ENCODE measurements around the gene MARCHF5.
"Not testable (repeated sequence)": the region's sequence is repeated elsewhere in the genome, so short reads cannot be mapped to it uniquely, and the experiment has no call there.

The MARCHF5 gene

DNA sequence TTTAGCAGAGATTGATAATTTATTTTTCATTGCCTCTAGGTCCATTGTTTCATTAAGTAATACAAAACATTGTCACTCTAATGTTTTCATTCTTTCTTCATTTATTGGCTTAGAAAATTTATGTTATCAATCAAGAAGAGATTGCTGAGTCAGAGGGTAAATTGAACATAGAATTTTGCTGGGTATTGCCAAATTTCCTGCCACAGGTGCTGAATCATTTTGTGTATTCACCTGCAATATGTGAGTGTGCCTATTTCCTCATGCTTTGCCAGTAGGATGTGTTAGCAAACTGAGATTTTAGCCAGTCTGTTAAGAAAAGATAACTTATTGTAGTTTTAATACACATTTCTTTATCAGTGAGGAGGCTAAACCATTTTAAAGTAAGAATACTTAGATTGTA is 38.0 kb downstream of the MARCHF5 start:
- TF ChIP-seq, protein P1, sequence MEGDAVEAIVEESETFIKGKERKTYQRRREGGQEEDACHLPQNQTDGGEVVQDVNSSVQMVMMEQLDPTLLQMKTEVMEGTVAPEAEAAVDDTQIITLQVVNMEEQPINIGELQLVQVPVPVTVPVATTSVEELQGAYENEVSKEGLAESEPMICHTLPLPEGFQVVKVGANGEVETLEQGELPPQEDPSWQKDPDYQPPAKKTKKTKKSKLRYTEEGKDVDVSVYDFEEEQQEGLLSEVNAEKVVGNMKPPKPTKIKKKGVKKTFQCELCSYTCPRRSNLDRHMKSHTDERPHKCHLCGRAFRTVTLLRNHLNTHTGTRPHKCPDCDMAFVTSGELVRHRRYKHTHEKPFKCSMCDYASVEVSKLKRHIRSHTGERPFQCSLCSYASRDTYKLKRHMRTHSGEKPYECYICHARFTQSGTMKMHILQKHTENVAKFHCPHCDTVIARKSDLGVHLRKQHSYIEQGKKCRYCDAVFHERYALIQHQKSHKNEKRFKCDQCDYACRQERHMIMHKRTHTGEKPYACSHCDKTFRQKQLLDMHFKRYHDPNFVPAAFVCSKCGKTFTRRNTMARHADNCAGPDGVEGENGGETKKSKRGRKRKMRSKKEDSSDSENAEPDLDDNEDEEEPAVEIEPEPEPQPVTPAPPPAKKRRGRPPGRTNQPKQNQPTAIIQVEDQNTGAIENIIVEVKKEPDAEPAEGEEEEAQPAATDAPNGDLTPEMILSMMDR (IDR thresholded peaks at IDR 0.05), result no peak
- TF ChIP-seq ZFX (IDR thresholded peaks at IDR 0.05; ENCODE audit: borderline replicate concordance), result no peak
- no peak overlapping the region for H3K27ac ChIP-seq

DNA sequence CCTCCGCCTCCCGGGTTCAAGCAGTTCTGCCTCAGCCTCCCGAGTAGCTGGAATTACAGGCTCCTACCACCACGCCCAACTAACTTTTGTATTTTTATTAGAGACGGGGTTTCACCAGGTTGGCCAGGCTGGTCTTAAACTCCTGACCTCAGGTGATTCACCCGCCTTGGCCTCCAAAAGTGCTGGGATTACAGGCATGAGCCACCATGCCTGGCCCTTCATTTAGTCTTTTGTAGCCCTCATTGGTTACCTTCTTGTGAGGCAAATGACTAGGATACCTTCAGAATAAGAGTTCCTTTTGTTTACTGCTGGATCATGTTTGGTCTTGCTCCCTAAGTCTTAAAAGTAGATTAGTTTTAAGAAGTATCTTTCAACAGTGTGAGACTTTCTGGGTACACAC is 39.0 kb downstream of the MARCHF5 start:
- H3K27ac ChIP-seq, result not testable (repeated sequence)

DNA sequence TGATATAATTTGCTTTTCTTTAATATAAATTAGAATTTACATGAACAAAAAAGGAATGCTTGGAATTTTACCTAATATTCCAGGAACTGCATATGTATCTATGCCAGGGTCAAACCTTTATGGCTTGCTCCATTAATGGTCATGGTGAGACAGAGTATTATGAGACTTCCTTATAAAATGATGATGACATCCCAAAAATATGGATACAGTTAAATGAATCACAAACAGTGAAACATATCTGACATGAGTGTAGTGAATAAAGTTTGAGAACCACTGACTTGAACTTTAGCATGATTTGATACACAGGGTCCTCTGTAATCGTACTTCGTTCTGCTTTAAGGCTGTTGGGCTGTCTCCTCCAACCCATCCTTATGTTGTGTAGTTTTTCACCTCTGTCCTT is 51.8 kb downstream of the MARCHF5 start:
- TF ChIP-seq ZFX (IDR thresholded peaks at IDR 0.05; ENCODE audit: borderline replicate concordance), result no peak
- TF ChIP-seq, protein P1 (IDR thresholded peaks at IDR 0.05), result no peak
- H3K27ac ChIP-seq, result no peak overlapping the region

DNA sequence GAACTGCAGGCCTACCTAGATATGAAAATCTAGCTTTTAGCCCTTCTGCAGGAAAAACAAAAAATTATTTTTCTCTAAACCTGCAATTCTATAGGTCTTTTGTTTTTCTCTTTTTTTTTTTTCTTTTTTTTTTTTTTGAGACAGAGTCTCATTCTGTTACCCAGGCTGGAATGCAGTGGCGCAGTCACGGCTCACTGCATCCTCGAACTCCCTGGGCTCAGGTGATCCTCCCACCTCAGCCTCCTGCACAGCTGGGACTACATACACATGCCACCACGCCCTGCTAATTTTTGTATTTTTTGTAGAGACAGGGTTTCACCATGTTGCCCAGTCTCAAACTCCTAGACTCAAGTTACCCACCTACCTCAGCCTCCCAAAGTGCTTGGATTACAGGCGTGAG is 54.6 kb downstream of the MARCHF5 start:
- H3K27ac ChIP-seq, result not testable (repeated sequence)

DNA sequence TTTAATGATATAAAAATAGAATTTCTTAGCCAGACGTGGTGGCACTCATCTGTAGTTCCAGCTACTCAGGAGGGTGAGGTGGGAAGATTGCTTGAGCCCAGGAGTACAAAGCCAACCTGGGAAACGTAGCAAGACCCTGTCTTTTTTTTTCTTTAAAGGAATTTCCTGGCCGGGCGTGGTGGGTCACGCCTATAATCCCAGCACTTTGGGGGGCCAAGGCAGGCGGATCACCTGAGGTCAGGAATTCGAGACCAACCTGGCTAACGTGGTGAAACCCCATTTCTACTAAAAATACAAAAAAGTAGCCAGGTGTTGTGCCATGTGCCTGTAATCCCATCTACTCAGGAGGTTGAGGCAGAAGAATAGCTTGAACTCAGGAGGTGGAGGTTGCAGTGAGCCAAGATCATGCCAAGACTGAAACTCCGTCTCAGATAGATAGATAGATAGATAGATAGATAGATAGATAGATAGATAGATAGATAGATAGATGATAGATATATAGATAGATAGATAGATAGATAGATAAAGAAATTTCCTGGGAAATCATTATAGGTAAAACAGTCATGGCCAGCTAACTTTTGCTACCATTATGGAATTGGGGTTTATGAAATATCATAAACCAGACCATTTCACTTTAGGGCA is 56.2 kb downstream of the MARCHF5 start:
- H3K27ac ChIP-seq, result not testable (repeated sequence)

DNA sequence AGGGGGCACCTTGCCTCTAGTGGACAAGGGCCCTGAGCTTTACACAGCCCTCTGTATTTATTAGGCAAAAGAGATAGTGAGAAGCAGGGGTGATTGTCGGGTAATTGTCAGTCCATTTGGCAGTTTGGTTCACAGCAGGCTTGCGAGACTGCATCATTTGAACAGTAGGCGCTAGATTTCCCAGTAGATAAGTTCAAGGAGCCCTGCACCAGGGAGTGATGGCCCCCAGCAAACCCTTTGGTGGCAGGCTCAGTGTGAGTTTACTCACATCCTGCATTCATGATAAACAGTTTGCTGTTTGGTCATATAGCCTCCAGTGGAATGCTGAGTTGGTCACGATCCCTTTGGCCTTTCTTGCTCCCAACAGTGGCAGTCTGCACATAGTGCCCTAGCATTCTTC is 59.4 kb downstream of the MARCHF5 start:
- no peak overlapping the region for H3K27ac ChIP-seq
- TF ChIP-seq ZFX (IDR thresholded peaks at IDR 0.05; ENCODE audit: borderline replicate concordance), result no peak
- TF ChIP-seq, protein P1 (IDR thresholded peaks at IDR 0.05), result no peak

DNA sequence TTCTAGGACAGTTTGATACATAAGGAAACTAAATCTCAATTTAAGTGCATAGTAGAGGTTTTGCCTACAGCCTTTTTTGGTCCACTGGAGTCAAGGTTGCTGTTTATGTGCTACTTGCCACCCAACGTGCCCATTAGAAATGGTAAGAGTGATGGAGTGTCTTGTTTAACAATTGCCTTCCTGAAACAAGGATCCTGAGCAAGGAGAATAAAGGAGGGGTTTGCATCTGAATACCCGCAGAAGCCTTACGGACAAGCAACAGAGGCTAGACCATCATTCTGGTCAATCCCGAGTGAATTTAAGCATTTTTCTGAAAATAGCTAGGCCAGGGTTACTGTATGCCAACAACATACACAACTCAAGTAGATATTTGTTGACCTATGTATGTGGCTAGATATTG is 63.6 kb downstream of the MARCHF5 start:
- no peak overlapping the region for H3K27ac ChIP-seq
- TF ChIP-seq ZFX (IDR thresholded peaks at IDR 0.05; ENCODE audit: borderline replicate concordance), result no peak
- TF ChIP-seq, protein P1 (IDR thresholded peaks at IDR 0.05), result no peak

DNA sequence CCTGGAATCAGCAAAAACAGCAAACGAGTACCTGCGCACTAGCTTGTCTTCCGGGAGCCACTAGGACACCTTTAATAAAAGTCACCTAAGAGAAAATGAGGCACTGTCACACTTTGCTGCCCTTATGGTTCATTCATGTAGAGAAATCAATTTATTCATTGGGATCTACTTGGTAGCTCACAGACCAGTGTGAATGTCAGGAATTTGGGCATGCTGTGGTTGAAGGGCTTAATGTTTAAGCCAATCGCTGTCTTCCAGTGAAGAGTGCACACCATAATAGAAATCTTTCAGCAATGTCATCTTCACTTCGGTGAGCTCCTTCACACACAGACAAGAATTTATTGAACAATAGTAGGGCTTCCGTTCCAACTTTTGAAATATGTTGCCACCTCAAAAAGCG is 65.1 kb downstream of the MARCHF5 start:
- no peak overlapping the region for H3K27ac ChIP-seq
- TF ChIP-seq ZFX (IDR thresholded peaks at IDR 0.05; ENCODE audit: borderline replicate concordance), result no peak
- TF ChIP-seq, protein P1 (IDR thresholded peaks at IDR 0.05), result no peak

DNA sequence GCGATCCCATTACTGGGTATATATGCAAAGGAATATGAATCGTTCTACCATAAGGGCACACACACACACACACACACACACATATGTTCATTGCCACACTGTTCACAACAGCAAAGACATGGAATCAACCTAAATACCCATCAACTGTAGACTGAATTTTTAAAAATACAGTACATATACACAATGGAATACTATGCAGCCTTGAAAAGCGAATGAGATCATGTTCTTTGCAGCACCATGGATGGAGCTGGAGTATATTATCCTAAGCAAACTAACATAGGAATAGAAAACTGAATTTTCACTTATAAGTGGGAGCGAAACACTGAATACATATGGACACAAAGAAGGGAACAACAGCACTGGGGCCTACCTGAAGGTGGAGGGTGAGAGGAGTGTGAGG is 72.5 kb downstream of the MARCHF5 start:
- H3K27ac ChIP-seq, result no peak overlapping the region
- TF ChIP-seq, protein P1 (IDR thresholded peaks at IDR 0.05), result no peak
- no peak for TF ChIP-seq ZFX (IDR thresholded peaks at IDR 0.05; ENCODE audit: borderline replicate concordance)

Measured in 22Rv1 (cell line).